ENCODE results near the gene GPM6B.

GPM6B gene

DNA sequence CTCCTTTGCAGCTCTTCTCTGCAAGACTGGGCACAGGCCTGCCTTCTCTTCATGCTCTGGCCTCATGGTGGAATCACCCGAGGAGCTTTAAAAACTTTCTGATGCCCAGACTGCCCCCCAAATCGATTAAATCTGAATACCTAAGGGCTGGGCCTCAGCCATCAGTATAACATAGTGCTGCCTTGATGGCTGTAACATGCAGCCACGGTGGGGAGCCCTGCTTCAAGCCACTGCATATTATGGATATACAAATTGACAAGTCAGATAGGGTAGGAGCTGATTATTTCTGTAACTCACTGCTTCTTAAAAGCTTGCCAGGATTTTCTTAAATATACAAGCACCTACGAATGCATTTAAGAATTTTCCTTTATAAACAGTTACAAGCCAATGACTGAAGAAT is 40.5 kb downstream of the GPM6B start:
- ChIA-PET POLR2A (ENCODE audit: low non-redundant PET) (no interaction called here), CTCF (no interaction called here)
- H3K27ac ChIP-seq: no peak overlapping the region
- TF ChIP-seq CTCF (conservative IDR thresholded peaks at IDR 0.05; ENCODE audit: low read depth): no peak
- DNase-seq (ENCODE audit: low spot score): no peak

- no peak for DNase-seq (ENCODE audit: low spot score)
- POLR2A ChIA-PET (ENCODE audit: low non-redundant PET): no interaction called here
- CTCF ChIA-PET: no interaction called here
- H3K27ac ChIP-seq: no peak overlapping the region
- TF ChIP-seq CTCF (conservative IDR thresholded peaks at IDR 0.05; ENCODE audit: low read depth): no peak
These were observed 41.1 kb downstream of the GPM6B start for GRCh38 chrX:13775837-13776236.

DNA sequence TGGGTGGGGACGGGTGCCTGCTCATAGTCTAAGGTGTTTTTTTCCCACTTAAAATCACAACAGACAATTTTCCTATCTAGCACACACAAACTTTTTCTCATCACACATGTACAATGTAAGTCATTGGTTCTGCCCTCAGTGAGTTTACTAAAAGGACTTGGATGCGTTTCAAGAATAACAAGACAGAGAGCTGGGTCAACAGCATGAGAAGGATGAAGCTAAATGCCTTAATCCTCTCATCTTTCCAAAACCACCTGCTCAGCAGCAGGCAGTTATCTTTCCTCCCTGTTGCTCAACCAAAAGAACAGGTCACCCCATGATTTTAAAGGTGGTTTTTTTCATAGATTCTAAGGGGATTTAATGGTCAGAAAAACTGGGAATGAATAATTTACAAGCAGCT is 42.2 kb downstream of the GPM6B start:
- DNase-seq (ENCODE audit: low spot score): no peak
- ChIA-PET POLR2A (ENCODE audit: low non-redundant PET) (no interaction called here), CTCF (interaction anchor here (0.7 kb wide), 2 partner anchors 10 to 58 kb away, joined by 3 to 4 read pairs; no protein-coding TSS in a partner anchor)
- no peak overlapping the region for H3K27ac ChIP-seq
- no peak for TF ChIP-seq CTCF (conservative IDR thresholded peaks at IDR 0.05; ENCODE audit: low read depth)

DNA sequence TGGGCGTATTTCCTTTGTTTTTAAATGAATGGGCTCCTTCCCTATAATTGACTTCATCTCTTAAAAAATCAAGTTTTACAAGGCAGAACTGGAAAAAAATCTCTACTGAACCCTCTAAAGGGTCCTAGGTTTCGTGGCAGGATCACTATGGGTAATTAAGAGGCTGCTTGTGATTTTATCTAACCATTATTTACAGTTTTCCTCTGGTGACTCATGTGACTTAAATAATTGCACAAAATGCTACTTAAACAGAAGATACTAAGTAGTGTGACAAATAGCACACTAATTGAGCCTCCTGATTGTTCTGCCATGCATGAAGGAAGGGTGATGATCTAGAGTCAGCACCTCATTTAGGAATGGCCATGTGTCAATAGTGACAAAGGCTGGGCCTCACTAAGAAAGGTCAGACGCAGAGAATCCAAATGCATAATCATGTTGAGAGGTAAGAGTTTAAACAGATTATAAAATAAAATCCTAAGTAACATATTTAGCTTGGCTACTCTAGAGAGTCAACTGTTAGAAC is 46.8 kb downstream of the GPM6B start:
- TF ChIP-seq CTCF (conservative IDR thresholded peaks at IDR 0.05; ENCODE audit: low read depth): no peak
- CTCF ChIA-PET: no interaction called here
- POLR2A ChIA-PET (ENCODE audit: low non-redundant PET): no interaction called here
- DNase-seq (ENCODE audit: low spot score): no peak
- H3K27ac ChIP-seq: no peak overlapping the region

DNA sequence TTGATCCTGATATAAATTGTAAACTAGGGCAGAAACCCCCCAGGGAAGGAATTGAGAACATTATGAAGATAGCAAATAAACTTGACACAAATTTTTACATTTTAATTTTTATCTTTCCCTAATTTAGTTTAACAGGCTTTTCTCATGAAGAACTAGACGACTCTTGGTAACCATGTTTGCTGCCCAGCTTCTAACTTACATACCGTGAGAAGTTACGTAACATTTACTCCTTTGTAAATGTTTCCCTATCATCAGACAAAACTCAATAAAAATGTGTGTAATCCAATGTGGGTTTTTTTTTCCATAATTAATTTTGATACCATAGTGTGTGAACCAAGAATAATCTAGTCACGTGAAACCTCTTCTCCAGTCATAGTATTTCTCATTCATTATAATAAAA is 48.0 kb downstream of the GPM6B start:
- ChIA-PET POLR2A (ENCODE audit: low non-redundant PET) (no interaction called here), CTCF (no interaction called here)
- no peak overlapping the region for H3K27ac ChIP-seq
- no peak for TF ChIP-seq CTCF (conservative IDR thresholded peaks at IDR 0.05; ENCODE audit: low read depth)
- DNase-seq (ENCODE audit: low spot score): no peak

DNA sequence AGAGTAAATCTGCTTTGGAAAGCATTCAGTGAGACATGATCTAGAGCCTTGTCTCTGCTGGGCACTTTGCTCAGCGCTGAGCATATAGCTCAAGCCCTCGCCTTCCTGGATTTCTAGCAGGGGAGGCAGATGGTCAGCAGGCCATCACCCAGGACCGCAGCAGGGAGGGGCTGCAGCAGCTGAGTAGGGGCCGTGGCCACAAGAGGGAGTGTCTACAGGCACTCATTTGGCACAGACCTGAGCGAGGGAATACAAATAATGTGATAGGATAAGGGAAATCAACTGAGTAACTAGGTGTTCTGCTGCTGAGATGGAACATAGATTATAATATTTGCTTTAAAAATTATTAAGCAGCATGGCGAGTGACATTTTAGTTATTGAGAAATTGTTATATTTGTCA is 52.1 kb downstream of the GPM6B start:
- no peak for DNase-seq (ENCODE audit: low spot score)
- ChIA-PET CTCF (interaction anchor here (0.6 kb wide), 1 partner anchor 10 kb away, joined by 4 read pairs; no protein-coding TSS in a partner anchor), POLR2A (ENCODE audit: low non-redundant PET) (no interaction called here)
- no peak for TF ChIP-seq CTCF (conservative IDR thresholded peaks at IDR 0.05; ENCODE audit: low read depth)
- no peak overlapping the region for H3K27ac ChIP-seq

DNA sequence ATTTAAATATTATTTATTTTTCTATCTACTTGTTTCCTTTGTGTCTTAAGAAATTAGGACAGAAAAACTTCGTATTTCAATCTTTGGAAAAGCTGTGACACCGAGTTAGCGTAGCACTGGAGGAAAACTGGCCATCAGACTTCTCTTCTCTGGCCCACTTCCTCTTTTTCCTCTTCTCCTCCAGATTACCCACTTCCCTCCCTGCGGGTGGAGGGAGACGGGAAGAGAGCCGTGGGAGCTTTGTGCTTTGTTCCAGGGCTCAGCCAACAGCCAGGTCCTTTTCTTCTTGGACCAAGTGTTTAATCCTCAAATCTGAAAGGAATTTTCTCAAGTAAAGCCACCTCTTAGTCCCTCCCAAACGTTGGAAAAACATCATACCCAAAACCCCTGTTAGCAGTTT is 52.6 kb downstream of the GPM6B start:
- no peak overlapping the region for H3K27ac ChIP-seq
- TF ChIP-seq CTCF (conservative IDR thresholded peaks at IDR 0.05; ENCODE audit: low read depth): no peak
- ChIA-PET POLR2A (ENCODE audit: low non-redundant PET) (no interaction called here), CTCF (interaction anchor here (0.6 kb wide), 1 partner anchor 10 kb away, joined by 4 read pairs; no protein-coding TSS in a partner anchor)
- no peak for DNase-seq (ENCODE audit: low spot score)
